GM12801 (cell line): Measurements from ENCODE around the gene UTP4.

Source experiments
- TF ChIP-seq, protein P1 (sequence below): IDR thresholded peaks from one replicate; pipeline ENCODE4 v1.5.1; 2011; ENCODE audit warnings: control low read depth; ENCODE audit not compliant: insufficient read length; ENCODE audit errors: extremely low read depth

UTP4 gene

DNA sequence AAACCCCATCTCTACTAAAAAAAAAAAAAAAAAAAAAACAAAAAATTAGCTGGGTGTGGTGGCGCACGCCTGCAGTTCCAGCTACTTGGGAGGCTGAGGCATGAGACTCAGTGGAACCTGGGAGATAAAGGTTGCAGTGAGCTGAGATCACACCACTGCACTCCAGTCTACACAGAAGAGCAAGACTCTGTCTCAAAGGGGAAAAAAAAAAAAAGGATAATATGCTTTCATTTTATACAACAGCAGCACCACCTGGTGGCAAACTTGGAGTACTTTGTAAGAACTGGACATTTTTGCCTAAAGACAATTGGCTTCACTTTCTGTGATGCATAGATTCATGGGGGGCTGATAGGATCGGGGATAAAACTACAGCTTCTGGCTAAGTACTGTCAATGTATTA lies 8.5 kb upstream of the UTP4 start:
- TF ChIP-seq, protein P1, sequence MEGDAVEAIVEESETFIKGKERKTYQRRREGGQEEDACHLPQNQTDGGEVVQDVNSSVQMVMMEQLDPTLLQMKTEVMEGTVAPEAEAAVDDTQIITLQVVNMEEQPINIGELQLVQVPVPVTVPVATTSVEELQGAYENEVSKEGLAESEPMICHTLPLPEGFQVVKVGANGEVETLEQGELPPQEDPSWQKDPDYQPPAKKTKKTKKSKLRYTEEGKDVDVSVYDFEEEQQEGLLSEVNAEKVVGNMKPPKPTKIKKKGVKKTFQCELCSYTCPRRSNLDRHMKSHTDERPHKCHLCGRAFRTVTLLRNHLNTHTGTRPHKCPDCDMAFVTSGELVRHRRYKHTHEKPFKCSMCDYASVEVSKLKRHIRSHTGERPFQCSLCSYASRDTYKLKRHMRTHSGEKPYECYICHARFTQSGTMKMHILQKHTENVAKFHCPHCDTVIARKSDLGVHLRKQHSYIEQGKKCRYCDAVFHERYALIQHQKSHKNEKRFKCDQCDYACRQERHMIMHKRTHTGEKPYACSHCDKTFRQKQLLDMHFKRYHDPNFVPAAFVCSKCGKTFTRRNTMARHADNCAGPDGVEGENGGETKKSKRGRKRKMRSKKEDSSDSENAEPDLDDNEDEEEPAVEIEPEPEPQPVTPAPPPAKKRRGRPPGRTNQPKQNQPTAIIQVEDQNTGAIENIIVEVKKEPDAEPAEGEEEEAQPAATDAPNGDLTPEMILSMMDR: no peak

DNA sequence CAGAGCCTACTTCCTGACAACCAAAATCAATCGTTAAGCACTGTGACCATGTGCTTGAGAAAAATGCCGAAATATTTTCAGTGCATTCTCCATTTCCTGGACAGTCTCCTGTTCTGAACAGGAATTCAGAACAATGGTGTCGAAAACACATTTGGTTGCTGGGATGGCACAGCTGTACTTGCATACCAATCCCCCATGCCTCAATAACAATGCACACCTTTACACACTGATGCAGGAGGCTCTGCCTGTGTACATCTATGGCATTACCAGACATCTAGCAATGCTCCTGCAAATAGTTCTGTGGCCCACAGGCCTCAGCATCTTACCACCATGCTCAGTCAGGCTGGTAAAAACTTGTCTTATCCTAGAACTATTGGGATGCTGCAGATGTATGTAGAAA lies 6.2 kb upstream of the UTP4 start:
- TF ChIP-seq, protein P1: no peak

- TF ChIP-seq, protein P1: no peak
Observed at GRCh38 chr16:69127966-69128510, 4.4 kb upstream of the UTP4 start.

DNA sequence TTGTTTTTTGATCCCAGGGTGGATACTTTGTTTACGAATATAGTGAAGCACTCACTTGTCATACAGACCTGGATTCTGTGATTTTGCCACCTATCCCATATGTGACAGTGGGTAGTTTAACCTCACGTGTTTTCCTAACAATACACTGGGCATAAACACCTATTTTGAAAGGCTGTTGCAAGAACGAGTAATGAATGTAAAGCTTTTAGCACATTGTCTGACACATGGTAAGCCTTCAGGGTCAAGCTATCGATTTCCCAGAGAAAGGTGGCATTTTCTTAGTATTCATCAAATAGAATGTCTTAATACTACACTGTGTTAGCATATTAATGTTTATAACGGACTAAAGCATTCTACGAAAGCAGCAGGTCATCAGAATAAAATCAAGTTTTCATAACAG lies 2.0 kb upstream of the UTP4 start:
- TF ChIP-seq, protein P1: no peak

GRCh38 chr16:69131167-69131838 lies 1.1 kb upstream of the UTP4 start:
- TF ChIP-seq, protein P1: no peak

DNA sequence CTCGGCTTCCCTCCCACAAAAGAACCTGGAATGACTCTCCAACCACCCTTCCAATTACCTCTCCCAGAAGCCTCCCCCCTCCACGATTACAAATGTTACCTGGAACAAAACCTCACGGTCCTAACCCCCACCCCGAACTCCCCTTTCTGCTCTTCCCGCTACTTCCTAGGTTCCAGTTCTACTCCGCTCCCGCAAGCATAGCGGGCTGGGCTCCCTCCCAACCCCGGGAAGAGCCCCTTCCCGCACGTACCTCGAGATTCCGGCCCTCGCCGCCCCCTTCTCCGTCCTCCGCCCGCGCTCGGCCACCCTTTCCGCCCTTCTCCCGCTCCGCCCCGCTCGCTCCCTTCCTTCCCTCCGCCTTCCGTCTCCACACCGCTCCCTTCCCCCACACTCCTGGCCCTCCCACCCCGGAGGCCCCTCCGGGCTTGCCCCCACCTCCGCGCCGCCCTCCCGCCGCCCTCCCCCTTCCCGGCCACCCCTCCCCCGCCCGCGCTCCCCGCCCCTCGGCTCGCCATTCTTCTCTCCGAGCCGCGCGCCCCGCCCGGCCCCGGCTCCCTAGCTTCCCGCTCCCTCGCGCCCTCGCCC lies 518 bp upstream of the UTP4 start:
- TF ChIP-seq, protein P1: no peak

DNA sequence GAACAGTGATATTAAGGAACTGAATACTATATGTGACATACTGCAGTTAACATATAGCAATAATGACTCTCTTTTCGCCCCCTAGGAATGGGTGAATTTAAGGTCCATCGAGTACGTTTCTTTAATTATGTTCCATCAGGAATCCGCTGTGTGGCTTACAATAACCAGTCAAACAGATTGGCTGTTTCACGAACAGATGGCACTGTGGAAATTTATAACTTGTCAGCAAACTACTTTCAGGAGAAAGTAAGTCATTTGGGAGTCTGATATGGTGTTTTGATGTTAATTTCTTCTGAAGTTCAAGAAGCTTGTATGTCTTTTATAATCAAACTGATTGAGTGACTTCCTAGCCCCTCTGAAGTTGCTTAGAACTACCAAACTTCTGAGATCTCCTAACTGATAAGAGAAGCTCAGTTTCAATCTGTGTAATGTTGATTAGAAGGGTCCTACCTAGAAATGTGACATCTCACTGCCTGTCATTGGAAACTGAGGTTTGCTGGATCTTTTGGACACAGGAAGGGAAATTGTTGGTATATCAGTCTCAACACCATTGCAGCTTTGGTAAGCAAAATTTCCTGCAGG lies 1.0 kb downstream of the UTP4 start:
- TF ChIP-seq, protein P1: no peak
